ENCODE measurements around the gene PRKN. TPM values are rescaled to one million over a fixed set of nuclear protein-coding genes. Genes with fewer than 3 reads are reported as not detected.

The PRKN gene
- total and polyA plus RNA-seq, 2 experiments from 2014 or later, result 0.10 to 0.84 TPM

GRCh38 chr6:161359618-161359945, 1368.0 kb downstream of the PRKN start:
- Mint-ChIP-seq H3K27me3 (ENCODE audit: insufficient read depth, low read depth, poor library complexity) (peaks cover 3% of the 10 kb centered on the region), H3K4me1 (peaks cover 10% of the 10 kb centered on the region), H3K27ac (no peak overlapping the region), H3K9me3 (peaks cover 21% of the 10 kb centered on the region), H3K4me3 (no peak overlapping the region), H3K36me3 (ENCODE audit: low read depth) (peaks cover 10% of the 10 kb centered on the region)
- Histone ChIP-seq H3K4me1 (ENCODE audit: insufficient read depth) (no peaks in the 10 kb centered on the region), H3K79me2 (replicated peaks; ENCODE audit: insufficient read depth) (no peaks in the 10 kb centered on the region), H3K27ac (ENCODE audit: low read depth) (no peak overlapping the region), H3K9me2 (ENCODE audit: insufficient read depth) (no peaks in the 10 kb centered on the region), H3K4me3 (no peak overlapping the region), H4K20me1 (replicated peaks; ENCODE audit: insufficient read depth) (no peaks in the 10 kb centered on the region), H3F3A (replicated peaks; ENCODE audit: low read depth) (no peaks in the 10 kb centered on the region), H3K36me3 (ENCODE audit: insufficient read depth) (no peaks in the 10 kb centered on the region), H3K4me2 (no peak overlapping the region), H2AFZ (no peak overlapping the region), H3K27me3 (ENCODE audit: insufficient read depth) (no peaks in the 10 kb centered on the region)
- no peak for ATAC-seq
- DNase-seq (ENCODE audit: low spot score), result no peak
- TF ChIP-seq ZNF114 (CRISPR knock-in tag; IDR thresholded peaks at IDR 0.05), result no peak
- TF ChIP-seq REST (IDR thresholded peaks at IDR 0.05; ENCODE audit: unreplicated experiment), result no peak
- TF ChIP-seq, protein P1, sequence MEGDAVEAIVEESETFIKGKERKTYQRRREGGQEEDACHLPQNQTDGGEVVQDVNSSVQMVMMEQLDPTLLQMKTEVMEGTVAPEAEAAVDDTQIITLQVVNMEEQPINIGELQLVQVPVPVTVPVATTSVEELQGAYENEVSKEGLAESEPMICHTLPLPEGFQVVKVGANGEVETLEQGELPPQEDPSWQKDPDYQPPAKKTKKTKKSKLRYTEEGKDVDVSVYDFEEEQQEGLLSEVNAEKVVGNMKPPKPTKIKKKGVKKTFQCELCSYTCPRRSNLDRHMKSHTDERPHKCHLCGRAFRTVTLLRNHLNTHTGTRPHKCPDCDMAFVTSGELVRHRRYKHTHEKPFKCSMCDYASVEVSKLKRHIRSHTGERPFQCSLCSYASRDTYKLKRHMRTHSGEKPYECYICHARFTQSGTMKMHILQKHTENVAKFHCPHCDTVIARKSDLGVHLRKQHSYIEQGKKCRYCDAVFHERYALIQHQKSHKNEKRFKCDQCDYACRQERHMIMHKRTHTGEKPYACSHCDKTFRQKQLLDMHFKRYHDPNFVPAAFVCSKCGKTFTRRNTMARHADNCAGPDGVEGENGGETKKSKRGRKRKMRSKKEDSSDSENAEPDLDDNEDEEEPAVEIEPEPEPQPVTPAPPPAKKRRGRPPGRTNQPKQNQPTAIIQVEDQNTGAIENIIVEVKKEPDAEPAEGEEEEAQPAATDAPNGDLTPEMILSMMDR (conservative IDR thresholded peaks at IDR 0.05; ENCODE audit: low read depth in 2 of 2), result no peak
- no peak for TF ChIP-seq NANOG (IDR thresholded peaks at IDR 0.05; ENCODE audit: borderline replicate concordance)
- TF ChIP-seq EZH2phosphoT487 (IDR thresholded peaks at IDR 0.05; ENCODE audit: unreplicated experiment), result no peak
- TF ChIP-seq STAT1 (IDR thresholded peaks at IDR 0.05; ENCODE audit: unreplicated experiment), result no peak
- no peak for TF ChIP-seq ZNF331 (CRISPR knock-in tag; IDR thresholded peaks at IDR 0.05; ENCODE audit: low read depth)
- no peak for TF ChIP-seq JUNB (IDR thresholded peaks at IDR 0.05; ENCODE audit: unreplicated experiment)
- no peak for TF ChIP-seq ETS1 (IDR thresholded peaks at IDR 0.05)
- TF ChIP-seq, protein P2, sequence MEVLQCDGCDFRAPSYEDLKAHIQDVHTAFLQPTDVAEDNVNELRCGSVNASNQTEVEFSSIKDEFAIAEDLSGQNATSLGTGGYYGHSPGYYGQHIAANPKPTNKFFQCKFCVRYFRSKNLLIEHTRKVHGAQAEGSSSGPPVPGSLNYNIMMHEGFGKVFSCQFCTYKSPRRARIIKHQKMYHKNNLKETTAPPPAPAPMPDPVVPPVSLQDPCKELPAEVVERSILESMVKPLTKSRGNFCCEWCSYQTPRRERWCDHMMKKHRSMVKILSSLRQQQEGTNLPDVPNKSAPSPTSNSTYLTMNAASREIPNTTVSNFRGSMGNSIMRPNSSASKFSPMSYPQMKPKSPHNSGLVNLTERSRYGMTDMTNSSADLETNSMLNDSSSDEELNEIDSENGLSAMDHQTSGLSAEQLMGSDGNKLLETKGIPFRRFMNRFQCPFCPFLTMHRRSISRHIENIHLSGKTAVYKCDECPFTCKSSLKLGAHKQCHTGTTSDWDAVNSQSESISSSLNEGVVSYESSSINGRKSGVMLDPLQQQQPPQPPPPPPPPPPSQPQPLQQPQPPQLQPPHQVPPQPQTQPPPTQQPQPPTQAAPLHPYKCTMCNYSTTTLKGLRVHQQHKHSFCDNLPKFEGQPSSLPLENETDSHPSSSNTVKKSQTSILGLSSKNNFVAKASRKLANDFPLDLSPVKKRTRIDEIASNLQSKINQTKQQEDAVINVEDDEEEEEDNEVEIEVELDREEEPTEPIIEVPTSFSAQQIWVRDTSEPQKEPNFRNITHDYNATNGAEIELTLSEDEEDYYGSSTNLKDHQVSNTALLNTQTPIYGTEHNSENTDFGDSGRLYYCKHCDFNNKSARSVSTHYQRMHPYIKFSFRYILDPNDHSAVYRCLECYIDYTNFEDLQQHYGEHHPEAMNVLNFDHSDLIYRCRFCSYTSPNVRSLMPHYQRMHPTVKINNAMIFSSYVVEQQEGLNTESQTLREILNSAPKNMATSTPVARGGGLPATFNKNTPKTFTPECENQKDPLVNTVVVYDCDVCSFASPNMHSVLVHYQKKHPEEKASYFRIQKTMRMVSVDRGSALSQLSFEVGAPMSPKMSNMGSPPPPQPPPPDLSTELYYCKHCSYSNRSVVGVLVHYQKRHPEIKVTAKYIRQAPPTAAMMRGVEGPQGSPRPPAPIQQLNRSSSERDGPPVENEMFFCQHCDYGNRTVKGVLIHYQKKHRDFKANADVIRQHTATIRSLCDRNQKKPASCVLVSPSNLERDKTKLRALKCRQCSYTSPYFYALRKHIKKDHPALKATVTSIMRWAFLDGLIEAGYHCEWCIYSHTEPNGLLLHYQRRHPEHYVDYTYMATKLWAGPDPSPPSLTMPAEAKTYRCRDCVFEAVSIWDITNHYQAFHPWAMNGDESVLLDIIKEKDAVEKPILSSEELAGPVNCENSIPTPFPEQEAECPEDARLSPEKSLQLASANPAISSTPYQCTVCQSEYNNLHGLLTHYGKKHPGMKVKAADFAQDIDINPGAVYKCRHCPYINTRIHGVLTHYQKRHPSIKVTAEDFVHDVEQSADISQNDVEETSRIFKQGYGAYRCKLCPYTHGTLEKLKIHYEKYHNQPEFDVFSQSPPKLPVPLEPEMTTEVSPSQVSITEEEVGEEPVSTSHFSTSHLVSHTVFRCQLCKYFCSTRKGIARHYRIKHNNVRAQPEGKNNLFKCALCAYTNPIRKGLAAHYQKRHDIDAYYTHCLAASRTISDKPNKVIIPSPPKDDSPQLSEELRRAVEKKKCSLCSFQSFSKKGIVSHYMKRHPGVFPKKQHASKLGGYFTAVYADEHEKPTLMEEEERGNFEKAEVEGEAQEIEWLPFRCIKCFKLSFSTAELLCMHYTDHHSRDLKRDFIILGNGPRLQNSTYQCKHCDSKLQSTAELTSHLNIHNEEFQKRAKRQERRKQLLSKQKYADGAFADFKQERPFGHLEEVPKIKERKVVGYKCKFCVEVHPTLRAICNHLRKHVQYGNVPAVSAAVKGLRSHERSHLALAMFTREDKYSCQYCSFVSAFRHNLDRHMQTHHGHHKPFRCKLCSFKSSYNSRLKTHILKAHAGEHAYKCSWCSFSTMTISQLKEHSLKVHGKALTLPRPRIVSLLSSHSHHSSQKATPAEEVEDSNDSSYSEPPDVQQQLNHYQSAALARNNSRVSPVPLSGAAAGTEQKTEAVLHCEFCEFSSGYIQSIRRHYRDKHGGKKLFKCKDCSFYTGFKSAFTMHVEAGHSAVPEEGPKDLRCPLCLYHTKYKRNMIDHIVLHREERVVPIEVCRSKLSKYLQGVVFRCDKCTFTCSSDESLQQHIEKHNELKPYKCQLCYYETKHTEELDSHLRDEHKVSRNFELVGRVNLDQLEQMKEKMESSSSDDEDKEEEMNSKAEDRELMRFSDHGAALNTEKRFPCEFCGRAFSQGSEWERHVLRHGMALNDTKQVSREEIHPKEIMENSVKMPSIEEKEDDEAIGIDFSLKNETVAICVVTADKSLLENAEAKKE (CRISPR knock-in tag; IDR thresholded peaks at IDR 0.05), result no peak
- TF ChIP-seq CREB1 (CRISPR knock-in tag; IDR thresholded peaks at IDR 0.05; ENCODE audit: low read depth), result no peak
- no peak for TF ChIP-seq EZH2 (IDR thresholded peaks at IDR 0.05; ENCODE audit: low read depth, unreplicated experiment)
- no peak for TF ChIP-seq POLR2AphosphoS5 (IDR thresholded peaks at IDR 0.05; ENCODE audit: low read depth)

All from GM23338 (cell line).